Measurements from ENCODE around the gene CABLES2.

GRCh38 chr20:62357187-62357667 is 49.9 kb downstream of the CABLES2 start:
- no peak for TF ChIP-seq CTCF (IDR thresholded peaks at IDR 0.05)
- no peak for TF ChIP-seq POLR2A (IDR thresholded peaks at IDR 0.05)
